Measurements from ENCODE around the gene PRSS23.

Gene PRSS23

GRCh38 chr11:86790867-86791849, 9.2 kb upstream of the PRSS23 start:
- DNase-seq: no peak

- DNase-seq: no peak
Measured at GRCh38 chr11:86792150-86792549, 8.2 kb upstream of the PRSS23 start.

GRCh38 chr11:86793307-86793706, 7.0 kb upstream of the PRSS23 start:
- DNase-seq: no peak

GRCh38 chr11:86795511-86795910, 4.8 kb upstream of the PRSS23 start:
- DNase-seq: no peak

- DNase-seq: no peak
Measured at GRCh38 chr11:86795949-86796348, 4.4 kb upstream of the PRSS23 start.

- DNase-seq: no peak
Measured at GRCh38 chr11:86797133-86797532, 3.2 kb upstream of the PRSS23 start.

- DNase-seq: peak in 1 of 2 experiments; percentile 7
Measured at GRCh38 chr11:86798988-86799387, 1.4 kb upstream of the PRSS23 start.

- peak in 1 of 2 experiments; percentile 24 for DNase-seq
Measured at GRCh38 chr11:86799680-86800075, 664 bp upstream of the PRSS23 start.

GRCh38 chr11:86800960-86801272, 574 bp downstream of the PRSS23 start:
- DNase-seq: no peak

GRCh38 chr11:86801364-86801763, 1.0 kb downstream of the PRSS23 start:
- DNase-seq: no peak

- DNase-seq: no peak
Measured at GRCh38 chr11:86802146-86802545, 1.8 kb downstream of the PRSS23 start.

- DNase-seq: peak; percentile 31 to 58
Measured at GRCh38 chr11:86802601-86803051, 2.3 kb downstream of the PRSS23 start.

GRCh38 chr11:86803136-86804045, 3.0 kb downstream of the PRSS23 start:
- DNase-seq: no peak

- no peak for DNase-seq
Measured at GRCh38 chr11:86804951-86805350, 4.6 kb downstream of the PRSS23 start.

GRCh38 chr11:86805873-86806310, 5.5 kb downstream of the PRSS23 start:
- DNase-seq: no peak

- no peak for DNase-seq
Measured at GRCh38 chr11:86806903-86807302, 6.6 kb downstream of the PRSS23 start.

- no peak for DNase-seq
Measured at GRCh38 chr11:86807360-86807759, 7.0 kb downstream of the PRSS23 start.

- no peak for DNase-seq
Measured at GRCh38 chr11:86809561-86809960, 9.2 kb downstream of the PRSS23 start.

GRCh38 chr11:86810288-86810687, 9.9 kb downstream of the PRSS23 start:
- DNase-seq: no peak

GRCh38 chr11:86811637-86812321, 11.4 kb downstream of the PRSS23 start:
- no peak for DNase-seq

GRCh38 chr11:86812322-86812670, 12.0 kb downstream of the PRSS23 start:
- no peak for DNase-seq

- no peak for DNase-seq
Measured at GRCh38 chr11:86812981-86813380, 12.6 kb downstream of the PRSS23 start.

- no peak for DNase-seq
Measured at GRCh38 chr11:86814775-86815174, 14.4 kb downstream of the PRSS23 start.

Data from NCI-H524 (cell line).